NCI-H2196 treated with DMSO at 0.1 percent for 48 hours (cell line): ENCODE results near the gene IPO4.
"Not testable (repeated sequence)": the region's sequence is repeated elsewhere in the genome, so short reads cannot be mapped to it uniquely, and the experiment has no call there.

ENCODE experiments used
- DNase-seq: peaks from one replicate; lab custom pipeline; 2025; ENCODE audit not compliant: unreplicated experiment; lab: John Stamatoyannopoulos, UW

IPO4 gene

GRCh38 chr14:24188251-24189058 lies at the start of gene IPO4:
TSS of gene IPO4 (minus strand) at chr14:24188816. CDS start at chr14:24188787, 29 bp downstream.
- DNase-seq = peak; percentile 98

GRCh38 chr14:24238123-24238522 lies 49.5 kb upstream of the IPO4 start:
- DNase-seq = no peak

- no peak for DNase-seq
Observed at GRCh38 chr14:24237463-24237955, 48.9 kb upstream of the IPO4 start.

GRCh38 chr14:24236689-24237462 lies 48.3 kb upstream of the IPO4 start:
- DNase-seq = no peak

- no peak for DNase-seq
Observed at GRCh38 chr14:24235804-24236688, 47.4 kb upstream of the IPO4 start.

- no peak for DNase-seq
Observed at GRCh38 chr14:24234095-24235005, 45.7 kb upstream of the IPO4 start.

- DNase-seq = no peak
Observed at GRCh38 chr14:24233538-24233866, 44.9 kb upstream of the IPO4 start.

- DNase-seq = no peak
Observed at GRCh38 chr14:24232645-24233537, 44.3 kb upstream of the IPO4 start, which contains the start of gene GMPR2. TSS of gene GMPR2 (plus strand) at chr14:24232929. CDS start at chr14:24233254, 325 bp downstream.

- DNase-seq = peak; percentile 77
Observed at GRCh38 chr14:24232121-24232644, 43.6 kb upstream of the IPO4 start, which contains the start of gene NEDD8. TSS of gene NEDD8 (minus strand) at chr14:24232367. CDS start at chr14:24232267, 100 bp downstream.

- no peak for DNase-seq
Observed at GRCh38 chr14:24231263-24232120, 42.9 kb upstream of the IPO4 start.

GRCh38 chr14:24228902-24229301 lies 40.3 kb upstream of the IPO4 start:
- DNase-seq = no peak

GRCh38 chr14:24226473-24226872 lies 37.9 kb upstream of the IPO4 start:
- DNase-seq = no peak

- DNase-seq = no peak
Observed at GRCh38 chr14:24224618-24225071, 36.0 kb upstream of the IPO4 start.

- not testable (repeated sequence) for DNase-seq
Observed at GRCh38 chr14:24222987-24223386, 34.4 kb upstream of the IPO4 start.

- no peak for DNase-seq
Observed at GRCh38 chr14:24219521-24219920, 30.9 kb upstream of the IPO4 start.

GRCh38 chr14:24219080-24219479 lies 30.5 kb upstream of the IPO4 start:
- no peak for DNase-seq

GRCh38 chr14:24216876-24217275 lies 28.3 kb upstream of the IPO4 start:
- not testable (repeated sequence) for DNase-seq

- DNase-seq = no peak
Observed at GRCh38 chr14:24216345-24216699, 27.7 kb upstream of the IPO4 start.
